Endothelial cell of umbilical vein (primary cell): ENCODE data around the gene DDB1. TPM values are rescaled to one million over a fixed set of nuclear protein-coding genes. Genes with fewer than 3 reads are reported as not detected.

Source experiments
- BruUV-seq: library from RNA; stranded (reverse); fragments of 400-500 nt; replicated peaks from 2 replicates; lab custom pipeline; 2021; lab: Mats Ljungman, UMichigan
- CTCF ChIA-PET: fragments of 300-600, 350-600 bp; sonication (Branson Sonifier 250); formaldehyde crosslinking; loops from one replicate; lab custom pipeline; 2021; ENCODE audit warnings: antibody characterized with exemption, inconsistent platforms; lab: Charles Lee
- POLR2A ChIA-PET: fragments of 300-600, 350-600 bp; sonication (Branson Sonifier 250); formaldehyde crosslinking; loops from one replicate; lab custom pipeline; 2021; ENCODE audit warnings: antibody characterized with exemption, inconsistent platforms; lab: Charles Lee
- DNase-seq: peaks from one replicate; pipeline ENCODE4 v3.0.0-alpha.2; 2011; ENCODE audit warnings: low read depth, low spot score
- FAIRE-seq: peaks from 2 replicates; lab custom pipeline; 2011; peaks lifted over from hg19 to GRCh38; lab: Jason Lieb, UNC
- H2AFZ ChIP-seq: 2 replicates; pipeline ENCODE4 v1.6.0; 2012; ENCODE audit warnings: low read depth, low read length, control low read depth, inconsistent platforms
- H3K27ac ChIP-seq: 2 replicates; pipeline ENCODE4 v1.5.1; 2011; ENCODE audit warnings: low read depth, mild to moderate bottlenecking, control low read depth, low read length, moderate library complexity; ENCODE audit not compliant: insufficient read depth
- H3K27me3 ChIP-seq, 2 experiments: 2 replicates each; pipeline versions ENCODE4 v1.6.0 to v1.6.1; 2011; ENCODE audit warnings: low read length in 2 of 2, mixed read lengths in 1 of 2; ENCODE audit not compliant: control insufficient read depth in 2 of 2, insufficient read depth in 2 of 2
- H3K36me3 ChIP-seq, 2 experiments: 2 replicates in 1 of 2; 3 replicates in 1 of 2; pipeline ENCODE4 v1.5.1; 2011; ENCODE audit warnings: low read length in 2 of 2, mild to moderate bottlenecking in 1 of 2, moderate library complexity in 1 of 2; ENCODE audit not compliant: control insufficient read depth in 2 of 2, insufficient read depth in 2 of 2; ENCODE audit errors: extremely low read depth in 1 of 2
- H3K4me1 ChIP-seq: 3 replicates; pipeline ENCODE4 v1.5.1; 2011; ENCODE audit warnings: mild to moderate bottlenecking, low read length; ENCODE audit not compliant: control insufficient read depth, insufficient read depth; ENCODE audit errors: extremely low read depth
- H3K4me2 ChIP-seq: 2 replicates; pipeline ENCODE4 v1.6.1; 2011; ENCODE audit warnings: low read length, control low read depth, mixed read lengths; ENCODE audit not compliant: insufficient read depth
- H3K4me3 ChIP-seq, 3 experiments: fragments of 200-600 bp in 1 of 3; sonication (generic), shearing (Covaris generic) in 1 of 3; replicated peaks in 1 of 3; 2 replicates each; pipeline ENCODE4 v1.5.1; 2011 to 2016; ENCODE audit warnings: control low read depth in 3 of 3, low read length in 3 of 3, mild to moderate bottlenecking in 2 of 3, inconsistent platforms in 1 of 3, low read depth in 1 of 3, moderate library complexity in 1 of 3; ENCODE audit not compliant: insufficient read depth in 1 of 3
- H3K79me2 ChIP-seq: 2 replicates; pipeline ENCODE4 v1.6.0; 2012; ENCODE audit warnings: low read length, inconsistent platforms; ENCODE audit not compliant: control insufficient read depth, insufficient read depth
- H3K9ac ChIP-seq: replicated peaks from 2 replicates; pipeline ENCODE3; 2011; ENCODE audit warnings: low read length, control low read depth; ENCODE audit not compliant: insufficient read depth; ENCODE audit errors: extremely low read depth
- H3K9me1 ChIP-seq: replicated peaks from 3 replicates; pipeline ENCODE4 v1.6.0; 2011; ENCODE audit warnings: mild to moderate bottlenecking, low read length; ENCODE audit not compliant: control insufficient read depth, insufficient read depth; ENCODE audit errors: extremely low read depth
- H3K9me3 ChIP-seq: replicated peaks from 2 replicates; pipeline ENCODE4 v1.5.1; 2012; ENCODE audit warnings: low read length, inconsistent platforms; ENCODE audit not compliant: control insufficient read depth, insufficient read depth
- H4K20me1 ChIP-seq: replicated peaks from 2 replicates; pipeline ENCODE3; 2011; ENCODE audit warnings: mild to moderate bottlenecking, low read length; ENCODE audit not compliant: control insufficient read depth, insufficient read depth; ENCODE audit errors: extremely low read depth
- EZH2 ChIP-seq: IDR thresholded peaks from 2 replicates; pipeline ENCODE4 v1.6.1; 2012; ENCODE audit warnings: borderline replicate concordance, low read depth, mild to moderate bottlenecking, moderate library complexity, low read length, inconsistent platforms; ENCODE audit not compliant: severe bottlenecking
- FOS ChIP-seq: IDR thresholded peaks from 2 replicates; pipeline ENCODE4 v1.6.1; 2011; ENCODE audit warnings: mild to moderate bottlenecking, low read length, moderate library complexity, borderline replicate concordance; ENCODE audit not compliant: insufficient read depth
- GATA2 ChIP-seq: IDR thresholded peaks from 2 replicates; pipeline ENCODE4 v1.7.0; 2011; ENCODE audit warnings: low read depth, mild to moderate bottlenecking, moderate library complexity, mixed read lengths, low read length; ENCODE audit not compliant: insufficient read length, insufficient read depth
- JUN ChIP-seq: IDR thresholded peaks from 2 replicates; pipeline ENCODE4 v1.6.1; 2011; ENCODE audit warnings: borderline replicate concordance, low read depth; ENCODE audit not compliant: insufficient read length, insufficient read depth
- MYC ChIP-seq: IDR thresholded peaks from one replicate; pipeline ENCODE4 v1.6.1; 2011; ENCODE audit warnings: mild to moderate bottlenecking, low read depth, low read length
- POLR2A ChIP-seq: IDR thresholded peaks from 2 replicates; pipeline ENCODE4 v1.6.1; 2012; ENCODE audit warnings: low read depth, mild to moderate bottlenecking, control low read depth, low read length
- POLR2AphosphoS5 ChIP-seq: IDR thresholded peaks from 2 replicates; pipeline ENCODE4 v1.6.1; 2012; ENCODE audit warnings: low read depth, mild to moderate bottlenecking, control low read depth, low read length, moderate library complexity; ENCODE audit not compliant: insufficient read depth
- dilution Hi-C: fragments of 300-500 bp; cut with MboI; formaldehyde crosslinking; loops from one replicate; pipeline ENCODE4 v1.15.0; 2019; ENCODE audit warnings: low sequenced_read_pairs; ENCODE audit not compliant: extremely low pct_ligation_motif_present
- intact Hi-C: fragments of 100-400 bp; cut with micrococcal nuclease; formaldehyde crosslinking; loops from one replicate; pipeline ENCODE4 v1.10.0; 2022
- polyA plus RNA-seq, 4 experiments: library from polyadenylated mRNA; depleted of rRNA in 3 of 4; stranded (reverse) in 3 of 4; unstranded in 1 of 4; fragments of >200 nt; gene quantifications; 2 replicates each; pipeline versions ENCODE4 v1.2.1 to v1.2.3, GENCODE V29; 2011 to 2012; ENCODE audit warnings: missing spikeins in 1 of 4
- total RNA-seq: library from RNA; stranded (reverse); gene quantifications from 2 replicates; pipeline ENCODE4 v1.2.3, GENCODE V29; 2021
- TF ChIP-seq, protein P1 (sequence below), 2 donors: IDR thresholded peaks; 1 replicate in 1 of 2; 2 replicates in 1 of 2; pipeline ENCODE4 v1.5.1; 2011; ENCODE audit warnings: low read length in 2 of 2, mild to moderate bottlenecking in 2 of 2, moderate library complexity in 2 of 2, control low read depth in 1 of 2, inconsistent platforms in 1 of 2, low read depth in 1 of 2; ENCODE audit not compliant: insufficient read depth in 1 of 2; ENCODE audit errors: extremely low read depth in 1 of 2
- TF ChIP-seq, protein P2 (sequence below): IDR thresholded peaks from 2 replicates; pipeline ENCODE4 v1.6.1; 2011; ENCODE audit not compliant: insufficient read depth, insufficient read length

The DDB1 gene
- total and polyA plus RNA-seq, 2 donors (not counting 3 experiments of a cell fraction or from before 2014, with no cell fraction given): 229 to 230 TPM

- no peak overlapping the region for H3K9ac ChIP-seq
- H3K4me3 ChIP-seq: no peak overlapping the region
- intact Hi-C loops (no loop called here), dilution Hi-C loops (no loop called here)
- no peaks in the 10 kb centered on the region for H4K20me1 ChIP-seq
- POLR2A ChIA-PET: no interaction called here
- no peaks in the 10 kb centered on the region for H3K9me3 ChIP-seq
- no peak for TF ChIP-seq POLR2AphosphoS5
- no peak for TF ChIP-seq EZH2
- TF ChIP-seq MYC: no peak
- TF ChIP-seq GATA2: no peak
- TF ChIP-seq FOS: no peak
- no peak for TF ChIP-seq JUN
- TF ChIP-seq, protein P1, sequence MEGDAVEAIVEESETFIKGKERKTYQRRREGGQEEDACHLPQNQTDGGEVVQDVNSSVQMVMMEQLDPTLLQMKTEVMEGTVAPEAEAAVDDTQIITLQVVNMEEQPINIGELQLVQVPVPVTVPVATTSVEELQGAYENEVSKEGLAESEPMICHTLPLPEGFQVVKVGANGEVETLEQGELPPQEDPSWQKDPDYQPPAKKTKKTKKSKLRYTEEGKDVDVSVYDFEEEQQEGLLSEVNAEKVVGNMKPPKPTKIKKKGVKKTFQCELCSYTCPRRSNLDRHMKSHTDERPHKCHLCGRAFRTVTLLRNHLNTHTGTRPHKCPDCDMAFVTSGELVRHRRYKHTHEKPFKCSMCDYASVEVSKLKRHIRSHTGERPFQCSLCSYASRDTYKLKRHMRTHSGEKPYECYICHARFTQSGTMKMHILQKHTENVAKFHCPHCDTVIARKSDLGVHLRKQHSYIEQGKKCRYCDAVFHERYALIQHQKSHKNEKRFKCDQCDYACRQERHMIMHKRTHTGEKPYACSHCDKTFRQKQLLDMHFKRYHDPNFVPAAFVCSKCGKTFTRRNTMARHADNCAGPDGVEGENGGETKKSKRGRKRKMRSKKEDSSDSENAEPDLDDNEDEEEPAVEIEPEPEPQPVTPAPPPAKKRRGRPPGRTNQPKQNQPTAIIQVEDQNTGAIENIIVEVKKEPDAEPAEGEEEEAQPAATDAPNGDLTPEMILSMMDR (IDR thresholded peaks at IDR 0.05; ENCODE audit: extremely low read depth in 1 of 2, insufficient read depth in 1 of 2, low read depth in 1 of 2, low read length in 2 of 2): no peak
- no peak for TF ChIP-seq POLR2A
- TF ChIP-seq, protein P2, sequence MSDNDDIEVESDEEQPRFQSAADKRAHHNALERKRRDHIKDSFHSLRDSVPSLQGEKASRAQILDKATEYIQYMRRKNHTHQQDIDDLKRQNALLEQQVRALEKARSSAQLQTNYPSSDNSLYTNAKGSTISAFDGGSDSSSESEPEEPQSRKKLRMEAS: no peak
- peaks cover 11 to 13% of the 10 kb centered on the region in 2 experiments for H3K36me3 ChIP-seq
- H3K9me1 ChIP-seq: no peaks in the 10 kb centered on the region
- CTCF ChIA-PET: interaction anchor here (3.2 to 4.5 kb wide), 2 partner anchors 12 to 37 kb away, joined by 12 to 24 read pairs; no protein-coding TSS in a partner anchor
- no peaks in the 10 kb centered on the region for H3K4me1 ChIP-seq
- no TSS peak for BruUV-seq
- no peak for DNase-seq
- peak; percentile 58 for FAIRE-seq
- H2AFZ ChIP-seq: no peak overlapping the region
- no peak overlapping the region for H3K4me2 ChIP-seq
- no peaks in the 10 kb centered on the region for H3K79me2 ChIP-seq
- no peaks in the 10 kb centered on the region for H3K27me3 ChIP-seq
- H3K27ac ChIP-seq: no peak overlapping the region
These were observed 39.9 kb upstream of the DDB1 start for GRCh38 chr11:61372659-61373420.
